Osteoblast (primary cell): ENCODE data around the gene DUSP22. TPM values are rescaled to one million over a fixed set of nuclear protein-coding genes. Genes with fewer than 3 reads are reported as not detected.

Experiments
- DNase-seq: peaks from one replicate; pipeline ENCODE4 v3.0.0; 2011; ENCODE audit warnings: low spot score, mixed read lengths; ENCODE audit not compliant: insufficient read length; ENCODE audit errors: missing footprints
- H2AFZ ChIP-seq: 2 replicates; pipeline ENCODE4 v1.6.0; 2011; ENCODE audit warnings: mild to moderate bottlenecking, low read length
- H3K27ac ChIP-seq: 2 replicates; pipeline ENCODE4 v1.5.1; 2011; ENCODE audit warnings: mild to moderate bottlenecking, low read depth, low read length, moderate library complexity
- H3K27me3 ChIP-seq: 2 replicates; pipeline ENCODE4 v1.6.0; 2012; ENCODE audit warnings: mild to moderate bottlenecking, control low read depth, inconsistent platforms, low read length, moderate library complexity; ENCODE audit not compliant: insufficient read depth
- H3K36me3 ChIP-seq: 2 replicates; pipeline ENCODE4 v1.5.1; 2011; ENCODE audit warnings: mild to moderate bottlenecking, low read length, control low read depth, moderate library complexity; ENCODE audit not compliant: insufficient read depth
- H3K4me1 ChIP-seq: 2 replicates; pipeline ENCODE4 v1.5.1; 2011; ENCODE audit warnings: mild to moderate bottlenecking, low read length, control low read depth, moderate library complexity; ENCODE audit not compliant: insufficient read depth
- H3K4me2 ChIP-seq: 2 replicates; pipeline ENCODE4 v1.6.0; 2011; ENCODE audit warnings: mild to moderate bottlenecking, low read length; ENCODE audit not compliant: insufficient read depth
- H3K4me3 ChIP-seq: fragments of 200-600 bp; sonication (generic); 3 replicates; pipeline ENCODE4 v1.5.1; 2012; ENCODE audit warnings: mild to moderate bottlenecking, low read length, inconsistent platforms; ENCODE audit not compliant: insufficient read depth
- H3K79me2 ChIP-seq: 2 replicates; pipeline ENCODE4 v1.6.0; 2012; ENCODE audit warnings: mild to moderate bottlenecking, low read length, control low read depth, inconsistent platforms; ENCODE audit not compliant: insufficient read depth
- H3K9me3 ChIP-seq: 2 replicates; pipeline ENCODE4 v1.5.1; 2011; ENCODE audit warnings: low read depth, low read length, control low read depth
- H4K20me1 ChIP-seq: 2 replicates; pipeline ENCODE4 v1.6.0; 2012; ENCODE audit warnings: mild to moderate bottlenecking, low read length, control low read depth; ENCODE audit not compliant: insufficient read depth
- total RNA-seq: library from RNA; depleted of rRNA; stranded (reverse); fragments of >200 nt; gene quantifications from 2 replicates; pipeline ENCODE4 v1.2.3, GENCODE V29; 2012
- TF ChIP-seq, protein P1 (sequence below): IDR thresholded peaks from 2 replicates; pipeline ENCODE4 v1.5.1; 2011; ENCODE audit warnings: mild to moderate bottlenecking, low read depth, low read length, moderate library complexity; ENCODE audit errors: extremely low read depth

DUSP22 gene
- total RNA-seq, 1 donor = 18.1 TPM

- Histone ChIP-seq H2AFZ (no peak overlapping the region), H3K4me2 (no peak overlapping the region), H3K27ac (no peak overlapping the region), H3K79me2 (no peaks in the 10 kb centered on the region), H3K4me1 (no peaks in the 10 kb centered on the region), H3K9me3 (no peaks in the 10 kb centered on the region), H4K20me1 (no peaks in the 10 kb centered on the region), H3K27me3 (peaks cover 20% of the 10 kb centered on the region), H3K36me3 (no peaks in the 10 kb centered on the region), H3K4me3 (no peak overlapping the region)
- DNase-seq = no peak
- TF ChIP-seq, protein P1, sequence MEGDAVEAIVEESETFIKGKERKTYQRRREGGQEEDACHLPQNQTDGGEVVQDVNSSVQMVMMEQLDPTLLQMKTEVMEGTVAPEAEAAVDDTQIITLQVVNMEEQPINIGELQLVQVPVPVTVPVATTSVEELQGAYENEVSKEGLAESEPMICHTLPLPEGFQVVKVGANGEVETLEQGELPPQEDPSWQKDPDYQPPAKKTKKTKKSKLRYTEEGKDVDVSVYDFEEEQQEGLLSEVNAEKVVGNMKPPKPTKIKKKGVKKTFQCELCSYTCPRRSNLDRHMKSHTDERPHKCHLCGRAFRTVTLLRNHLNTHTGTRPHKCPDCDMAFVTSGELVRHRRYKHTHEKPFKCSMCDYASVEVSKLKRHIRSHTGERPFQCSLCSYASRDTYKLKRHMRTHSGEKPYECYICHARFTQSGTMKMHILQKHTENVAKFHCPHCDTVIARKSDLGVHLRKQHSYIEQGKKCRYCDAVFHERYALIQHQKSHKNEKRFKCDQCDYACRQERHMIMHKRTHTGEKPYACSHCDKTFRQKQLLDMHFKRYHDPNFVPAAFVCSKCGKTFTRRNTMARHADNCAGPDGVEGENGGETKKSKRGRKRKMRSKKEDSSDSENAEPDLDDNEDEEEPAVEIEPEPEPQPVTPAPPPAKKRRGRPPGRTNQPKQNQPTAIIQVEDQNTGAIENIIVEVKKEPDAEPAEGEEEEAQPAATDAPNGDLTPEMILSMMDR = no peak
Observed at GRCh38 chr6:378090-378957, 86.0 kb downstream of the DUSP22 start.

DNA sequence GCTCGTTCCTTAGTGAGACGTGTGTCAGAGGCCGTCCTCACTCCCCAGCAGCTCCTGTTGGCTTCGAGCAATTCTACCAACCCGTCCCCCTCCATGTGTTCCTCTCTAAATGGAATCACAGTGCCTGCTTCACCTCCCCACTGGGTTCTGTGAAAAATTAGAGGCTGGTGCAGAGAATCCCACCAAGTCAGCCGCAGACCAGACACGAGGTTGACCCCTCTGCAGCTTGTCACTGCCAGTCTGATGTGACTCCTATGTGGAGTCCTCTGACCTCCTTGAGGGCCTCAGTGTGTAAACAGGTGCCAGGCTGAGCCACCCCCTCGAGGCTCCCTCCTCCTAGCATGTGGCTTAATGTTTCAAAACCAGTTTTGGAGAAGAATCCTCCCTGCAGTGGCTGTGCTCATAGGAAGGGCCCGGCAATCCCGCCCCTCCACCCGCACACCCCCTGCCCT, 86.7 kb downstream of the DUSP22 start:
- no peak overlapping the region for H3K4me3 ChIP-seq
- no peak overlapping the region for H3K4me2 ChIP-seq
- H3K9me3 ChIP-seq = no peaks in the 10 kb centered on the region
- TF ChIP-seq, protein P1 = no peak
- H3K36me3 ChIP-seq = no peaks in the 10 kb centered on the region
- no peak overlapping the region for H2AFZ ChIP-seq
- DNase-seq = no peak
- no peak overlapping the region for H3K27ac ChIP-seq
- H4K20me1 ChIP-seq = no peaks in the 10 kb centered on the region
- no peaks in the 10 kb centered on the region for H3K79me2 ChIP-seq
- H3K4me1 ChIP-seq = no peaks in the 10 kb centered on the region
- H3K27me3 ChIP-seq = peaks cover 14% of the 10 kb centered on the region

DNA sequence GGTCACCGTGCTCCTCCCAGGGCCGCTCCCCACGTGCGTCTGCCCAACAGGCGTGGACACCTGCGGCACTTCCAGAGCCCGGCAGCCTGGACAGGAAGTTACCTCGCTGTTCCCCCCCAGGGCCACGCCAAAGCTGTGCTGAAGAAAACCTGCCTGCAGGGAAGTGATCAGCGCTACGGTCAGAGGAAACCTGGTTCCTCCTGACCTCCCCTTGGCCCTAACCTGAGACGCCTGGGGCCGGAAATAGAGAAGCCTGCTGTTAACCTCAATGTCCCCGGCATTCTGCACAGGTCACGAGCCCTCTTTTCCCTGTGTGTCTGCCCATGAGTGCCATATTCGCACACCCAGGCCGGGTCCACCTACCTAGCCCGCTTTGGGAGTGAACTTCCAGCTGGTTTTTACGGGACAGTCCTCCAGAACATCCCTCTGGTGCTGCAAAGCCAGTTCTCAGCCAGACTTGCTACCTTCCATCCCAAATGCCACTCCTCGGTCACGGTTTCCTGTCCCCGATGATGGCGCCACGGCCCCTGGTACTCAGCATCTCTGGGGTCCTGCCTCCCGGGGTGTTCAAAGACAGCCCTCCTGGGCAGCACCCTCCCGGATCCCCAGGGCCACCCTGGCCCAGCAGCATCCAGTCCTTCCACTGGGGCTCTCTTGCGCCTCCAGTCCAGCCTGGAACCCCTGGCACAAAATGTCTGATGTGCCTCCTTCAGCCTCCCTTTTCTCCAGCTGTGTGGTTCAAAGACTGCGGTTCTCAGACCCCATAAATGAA, 87.3 kb downstream of the DUSP22 start:
- TF ChIP-seq, protein P1 = no peak
- Histone ChIP-seq H3K4me1 (no peaks in the 10 kb centered on the region), H3K27ac (no peak overlapping the region), H3K4me2 (no peak overlapping the region), H3K9me3 (no peaks in the 10 kb centered on the region), H3K27me3 (peaks cover 13% of the 10 kb centered on the region), H2AFZ (no peak overlapping the region), H4K20me1 (no peaks in the 10 kb centered on the region), H3K36me3 (no peaks in the 10 kb centered on the region), H3K79me2 (no peaks in the 10 kb centered on the region), H3K4me3 (no peak overlapping the region)
- no peak for DNase-seq
